D721Med (cell line): ENCODE data around the gene IDH3G.

Experiments used
- DNase-seq: peaks from one replicate; pipeline ENCODE4 v3.0.0; 2011; ENCODE audit warnings: low spot score; ENCODE audit not compliant: insufficient read length
- FAIRE-seq: peaks from 2 replicates; lab custom pipeline; 2011; peaks lifted over from hg19 to GRCh38; lab: Jason Lieb, UNC
- CTCF ChIP-seq: IDR thresholded peaks from 2 replicates; pipeline ENCODE4 v1.5.1; 2012; ENCODE audit warnings: mild to moderate bottlenecking, control low read depth; ENCODE audit not compliant: insufficient read depth; ENCODE audit errors: missing control alignments

The IDH3G gene

GRCh38 chrX:153772316-153773217 lies 21.6 kb downstream of the IDH3G start:
- no peak for TF ChIP-seq CTCF
- FAIRE-seq (no peak), DNase-seq (no peak)

- DNase-seq, result no peak
- no peak for TF ChIP-seq CTCF
- no peak for FAIRE-seq
Observed at GRCh38 chrX:153771415-153772315, 22.5 kb downstream of the IDH3G start.

- no peak for FAIRE-seq
- no peak for DNase-seq
- TF ChIP-seq CTCF, result no peak
Observed at GRCh38 chrX:153770601-153771414, 23.4 kb downstream of the IDH3G start.

GRCh38 chrX:153769865-153770600 lies 24.1 kb downstream of the IDH3G start:
- FAIRE-seq (no peak), DNase-seq (no peak)
- no peak for TF ChIP-seq CTCF

- no peak for TF ChIP-seq CTCF
- FAIRE-seq, result no peak
- no peak for DNase-seq
Observed at GRCh38 chrX:153769158-153769864, 24.9 kb downstream of the IDH3G start.
